Measurements from ENCODE around the gene APOBEC4. TPM values are rescaled to one million over a fixed set of nuclear protein-coding genes. Genes with fewer than 3 reads are reported as not detected.

Gene APOBEC4
- total RNA-seq, 4 donors from 2014 or later, result not detected

DNA sequence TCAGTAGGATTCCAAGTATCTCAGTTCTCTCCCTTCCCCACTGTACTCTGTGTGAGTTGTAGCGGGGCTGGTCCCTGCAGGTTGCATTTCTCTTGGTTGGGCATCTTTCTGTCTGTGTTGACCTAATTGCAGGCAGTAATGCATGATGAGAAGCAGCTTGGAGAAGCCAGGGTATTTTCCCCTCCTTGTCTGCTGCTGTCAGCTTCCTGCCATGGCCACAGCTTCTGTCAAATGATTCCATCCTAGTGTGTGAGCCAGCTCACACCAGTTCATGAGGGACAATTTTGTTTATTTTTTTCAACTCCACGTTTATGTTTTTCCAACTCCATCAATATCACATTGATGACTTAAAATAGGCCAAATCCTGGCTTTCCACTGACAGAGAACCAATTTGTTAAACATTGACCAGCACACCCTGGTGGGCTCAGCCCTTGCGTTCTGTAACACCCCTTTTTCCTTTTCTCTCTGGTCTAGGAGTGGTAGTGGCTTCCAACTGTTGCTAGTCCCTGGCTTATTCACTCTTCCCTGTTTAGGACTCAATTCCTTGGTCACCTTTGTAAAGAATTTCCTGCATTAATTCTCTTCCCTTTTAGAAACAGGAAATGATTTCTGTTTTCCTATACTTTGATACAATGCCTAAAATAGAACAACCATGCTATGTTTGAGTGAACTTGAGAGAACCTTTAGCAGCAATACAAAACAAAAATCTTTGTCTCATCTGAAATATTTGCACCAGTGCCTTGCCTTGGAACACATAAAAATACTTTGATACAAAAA is 44.9 kb upstream of the APOBEC4 start:
- no peak overlapping the region for H3K27ac ChIP-seq
- H3K9me3 ChIP-seq, result no peaks in the 10 kb centered on the region
- no peak for TF ChIP-seq CTCF (IDR thresholded peaks at IDR 0.05)
- TF ChIP-seq POLR2A (IDR thresholded peaks at IDR 0.05), result no peak
- 74 to 78% methylated on average over 3 of the region's 3 CpGs for WGBS, 2 donors
- H3K36me3 ChIP-seq, result no peaks in the 10 kb centered on the region
- no peak for DNase-seq
- no peak overlapping the region for H3K4me3 ChIP-seq (replicated peaks in 1 of 3)
- H3K4me1 ChIP-seq, result peaks cover 0 to 9% of the 10 kb centered on the region in 2 donors
- no peaks in the 10 kb centered on the region for H3K27me3 ChIP-seq
- intact Hi-C loops (cut with DNase I), result no loop called here

- TF ChIP-seq CTCF (IDR thresholded peaks at IDR 0.05) (no peak), POLR2A (IDR thresholded peaks at IDR 0.05) (no peak)
Measured at GRCh38 chr1:183696981-183697380, 43.9 kb upstream of the APOBEC4 start.

DNA sequence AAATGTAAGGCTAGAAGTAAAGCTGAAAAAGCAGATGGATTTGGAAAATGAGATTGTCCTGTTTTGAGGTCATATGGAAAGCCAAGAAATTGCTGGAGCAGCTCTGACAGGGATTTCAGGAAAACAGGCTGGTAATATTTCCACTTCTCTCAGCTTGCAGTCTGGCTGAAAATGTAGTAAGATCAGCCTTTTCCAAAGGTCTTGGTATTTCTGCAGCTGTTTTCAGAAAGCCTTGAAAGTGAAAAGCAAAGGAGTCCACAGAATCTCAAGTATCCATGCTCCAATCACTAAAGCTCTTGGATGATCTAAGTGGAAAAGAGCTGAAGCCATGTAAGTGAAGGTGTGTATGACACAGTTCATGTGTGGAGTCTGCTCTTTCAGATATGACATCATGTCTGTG is 41.6 kb upstream of the APOBEC4 start:
- intact Hi-C loops (cut with DNase I), result no loop called here

More at GRCh38 chr1:183696981-183697380, 43.9 kb upstream of the APOBEC4 start:
- Histone ChIP-seq H3K36me3 (no peaks in the 10 kb centered on the region), H3K27me3 (no peaks in the 10 kb centered on the region), H3K9me3 (no peaks in the 10 kb centered on the region), H3K4me3 (replicated peaks in 1 of 3) (no peak overlapping the region), H3K27ac (no peak overlapping the region), H3K4me1 (peaks cover 0 to 9% of the 10 kb centered on the region in 2 donors)
- intact Hi-C loops (cut with DNase I), result no loop called here
- DNase-seq, result no peak
- 94 to 95% methylated on average over 3 of the region's 3 CpGs for WGBS, 2 donors

DNA sequence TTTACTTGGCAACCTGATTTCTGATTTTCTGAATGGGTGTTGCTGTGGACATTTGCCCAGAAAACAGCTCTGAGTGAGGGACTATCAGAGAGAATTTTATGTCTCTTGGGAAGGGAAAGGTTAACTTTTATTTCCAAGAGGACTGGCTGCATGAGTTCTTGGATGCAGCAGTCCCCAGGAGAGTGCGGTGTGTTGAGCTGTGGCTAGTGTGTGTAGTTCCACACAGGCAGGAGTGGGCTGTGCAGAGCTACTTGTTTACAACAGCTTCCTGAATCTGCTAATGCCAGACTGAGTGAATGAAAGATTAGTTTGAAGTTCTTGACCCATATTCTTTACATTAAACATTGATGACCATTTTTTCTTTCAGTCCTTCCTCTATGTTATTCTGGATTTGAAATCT is 41.0 kb upstream of the APOBEC4 start:
- Histone ChIP-seq H3K4me3 (replicated peaks in 1 of 3) (no peak overlapping the region), H3K27me3 (no peaks in the 10 kb centered on the region), H3K36me3 (no peaks in the 10 kb centered on the region), H3K27ac (no peak overlapping the region), H3K4me1 (peaks cover 0 to 9% of the 10 kb centered on the region in 2 donors), H3K9me3 (no peaks in the 10 kb centered on the region)
- TF ChIP-seq POLR2A (IDR thresholded peaks at IDR 0.05) (no peak), CTCF (IDR thresholded peaks at IDR 0.05) (no peak)
- no peak for DNase-seq
- intact Hi-C loops (cut with DNase I), result no loop called here
- 32 to 44% methylated on average over 1 of the region's 1 CpG for WGBS, 2 donors

More for the DNA sequence above, 41.6 kb upstream of the APOBEC4 start:
- no peaks in the 10 kb centered on the region for H3K27me3 ChIP-seq
- no peak overlapping the region for H3K27ac ChIP-seq
- H3K36me3 ChIP-seq, result no peaks in the 10 kb centered on the region
- H3K9me3 ChIP-seq, result no peaks in the 10 kb centered on the region
- no peak overlapping the region for H3K4me3 ChIP-seq (replicated peaks in 1 of 3)
- H3K4me1 ChIP-seq, result peaks cover 0 to 9% of the 10 kb centered on the region in 2 donors
- no peak for TF ChIP-seq POLR2A (IDR thresholded peaks at IDR 0.05)
- TF ChIP-seq CTCF (IDR thresholded peaks at IDR 0.05), result no peak
- DNase-seq, result no peak

DNA sequence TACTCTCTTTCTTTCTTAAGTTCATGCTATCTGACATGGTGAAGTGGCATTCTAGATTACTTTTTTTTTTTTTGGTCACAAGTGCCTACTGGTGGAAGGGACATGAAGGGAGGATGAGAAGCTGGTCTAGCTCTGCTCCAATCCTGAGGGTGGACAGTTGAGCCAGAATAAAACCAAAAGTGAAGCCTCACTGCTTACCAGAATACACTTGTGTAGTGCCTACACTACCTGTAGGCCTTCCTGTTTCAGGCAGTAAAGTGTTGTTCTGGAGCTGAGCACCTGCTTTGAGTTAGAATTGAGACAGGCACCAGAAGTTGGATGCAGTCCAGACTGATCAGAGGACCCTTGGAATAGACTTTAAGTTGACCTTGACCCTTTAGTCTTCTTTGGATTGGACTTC is 40.4 kb upstream of the APOBEC4 start:
- Histone ChIP-seq H3K4me3 (replicated peaks in 1 of 3) (no peak overlapping the region), H3K27ac (no peak overlapping the region), H3K9me3 (no peaks in the 10 kb centered on the region), H3K36me3 (no peaks in the 10 kb centered on the region), H3K27me3 (no peaks in the 10 kb centered on the region), H3K4me1 (peaks cover 0 to 9% of the 10 kb centered on the region in 2 donors)
- intact Hi-C loops (cut with DNase I), result no loop called here
- no peak for DNase-seq
- TF ChIP-seq POLR2A (IDR thresholded peaks at IDR 0.05) (no peak), CTCF (IDR thresholded peaks at IDR 0.05) (no peak)

All from thyroid gland (tissue), 4 donors.